Mucosa of descending colon (tissue), 3 donors: ENCODE data around the gene HDAC11. TPM values are rescaled to one million over a fixed set of nuclear protein-coding genes. Genes with fewer than 3 reads are reported as not detected.
A peak's percentile ranks its signal among the peaks of the same experiment; 100 is the strongest.

Experiments used
- ATAC-seq: fragments of 200-7000 bp; cut with Tn5 transposase; one replicate; pipeline ENCODE4 v1.9.1; 2020; ENCODE audit warnings: mild to moderate bottlenecking, moderate library complexity
- DNase-seq, 3 donors: peaks; one replicate each; pipeline ENCODE4 v3.0.0-alpha.2; 2020
- H3K36me3 ChIP-seq: fragments of 200-600 bp; one replicate; pipeline ENCODE4 v1.8.0; 2021; ENCODE audit warnings: low read depth, mild to moderate bottlenecking
- H3K4me1 ChIP-seq: fragments of 200-600 bp; one replicate; pipeline ENCODE4 v1.8.0; 2021; ENCODE audit warnings: low read depth, mild to moderate bottlenecking
- H3K4me3 ChIP-seq: fragments of 200-600 bp; one replicate; pipeline ENCODE4 v1.8.0; 2021; ENCODE audit warnings: mild to moderate bottlenecking
- H3K9me3 ChIP-seq: fragments of 200-600 bp; one replicate; pipeline ENCODE4 v1.8.0; 2021; ENCODE audit warnings: mild to moderate bottlenecking
- CTCF ChIP-seq: fragments of 200-600 bp; IDR thresholded peaks from one replicate; pipeline ENCODE4 v1.8.0; 2022; ENCODE audit warnings: antibody characterized with exemption, mild to moderate bottlenecking
- intact Hi-C, 2 donors: fragments of 100-400 bp; cut with DNase I in 1 of 2; cut with micrococcal nuclease in 1 of 2; formaldehyde crosslinking; loops; one replicate each; pipeline versions ENCODE4 v1.11.0 to v1.11.1; 2022; cut with DNase I, micrococcal nuclease
- total RNA-seq, 3 donors: library from RNA; stranded (reverse); fragmentation: NEBNext Ultra II Directional in 2 of 3; extraction: Animal tissue kit (Norgen Biotek cat#: 25700) in 2 of 3; gene quantifications; one replicate each; pipeline versions ENCODE4 v1.2.1 to v1.2.4, GENCODE V29; 2021 to 2023
- donor health status: DM: no; HTN: no; CAD: no; lungs with moderate emphysema.
- donor health status: DM: no; HTN: no; CAD: no.
- donor health status: DM: no; HTN: yes; CAD: no.

Gene HDAC11
- total RNA-seq, 3 donors from 2014 or later, result 23.0 to 28.7 (median 25.3) TPM

- no peaks in the 10 kb centered on the region for H3K36me3 ChIP-seq
- DNase-seq (peak in 1 of 3 donors; percentile 24), ATAC-seq (no peak)
- TF ChIP-seq CTCF, result no peak
- intact Hi-C loops, result no loop called here
- no peaks in the 10 kb centered on the region for H3K4me1 ChIP-seq
- H3K4me3 ChIP-seq, result no peak overlapping the region
- no peaks in the 10 kb centered on the region for H3K9me3 ChIP-seq
Measured at GRCh38 chr3:13501958-13502790, 22.1 kb downstream of the HDAC11 start.

GRCh38 chr3:13502791-13503060 is 22.6 kb downstream of the HDAC11 start:
- TF ChIP-seq CTCF, result no peak
- Histone ChIP-seq H3K4me3 (no peak overlapping the region), H3K4me1 (no peaks in the 10 kb centered on the region), H3K36me3 (no peaks in the 10 kb centered on the region), H3K9me3 (no peaks in the 10 kb centered on the region)
- intact Hi-C loops, result no loop called here
- DNase-seq (peak in 1 of 3 donors; percentile 43), ATAC-seq (no peak)

GRCh38 chr3:13504161-13504831 is 24.2 kb downstream of the HDAC11 start:
- no peak for TF ChIP-seq CTCF
- Histone ChIP-seq H3K4me1 (no peaks in the 10 kb centered on the region), H3K36me3 (no peaks in the 10 kb centered on the region), H3K4me3 (no peak overlapping the region), H3K9me3 (no peaks in the 10 kb centered on the region)
- DNase-seq, result peak in 1 of 3 donors; percentile 33
- ATAC-seq, result no peak
- intact Hi-C loops, result no loop called here

- Histone ChIP-seq H3K4me3 (no peak overlapping the region), H3K4me1 (no peaks in the 10 kb centered on the region), H3K9me3 (no peaks in the 10 kb centered on the region), H3K36me3 (no peaks in the 10 kb centered on the region)
- DNase-seq (peak in 2 of 3 donors; percentile 16 to 39), ATAC-seq (no peak)
- no peak for TF ChIP-seq CTCF
- intact Hi-C loops, result no loop called here
Measured at GRCh38 chr3:13505147-13506130, 25.3 kb downstream of the HDAC11 start.

- no peak overlapping the region for H3K4me3 ChIP-seq
- TF ChIP-seq CTCF, result no peak
- intact Hi-C loops, result no loop called here
- no peaks in the 10 kb centered on the region for H3K36me3 ChIP-seq
- ATAC-seq (no peak), DNase-seq (no peak)
- no peaks in the 10 kb centered on the region for H3K4me1 ChIP-seq
- no peaks in the 10 kb centered on the region for H3K9me3 ChIP-seq
Measured at GRCh38 chr3:13506239-13506638, 26.1 kb downstream of the HDAC11 start.
